A549 (cell line): ENCODE data around the gene KRT37. TPM values are rescaled to one million over a fixed set of nuclear protein-coding genes. Genes with fewer than 3 reads are reported as not detected.

Source experiments
- ATAC-seq, 2 experiments: fragments of 200-7000 bp in 1 of 2; fragments of >200 bp in 1 of 2; cut with Nextera tagmentation in 1 of 2; cut with Tn5 transposase in 1 of 2; 3 replicates each; pipeline versions ENCODE4 v1.8.0 to v1.9.1; 2018 to 2020; ENCODE audit warnings: mild to moderate bottlenecking in 1 of 2, moderate library complexity in 1 of 2
- CTCF ChIA-PET: fragments of 300-600 bp; sonication (Branson Sonifier 250); formaldehyde crosslinking; extraction: SDS; loops from one replicate; lab custom pipeline; 2021; ENCODE audit warnings: antibody characterized with exemption, inconsistent platforms; lab: Yijun Ruan, JAX
- POLR2A ChIA-PET: fragments of 350-600 bp; formaldehyde crosslinking; extraction: SDS; loops from one replicate; lab custom pipeline; 2021; ENCODE audit warnings: antibody characterized with exemption, inconsistent platforms; lab: Yijun Ruan, JAX
- DNase-seq, 2 experiments: peaks; one replicate each; pipeline versions ENCODE4 v3.0.0 to v3.0.0-alpha.2; 2011 to 2016; ENCODE audit warnings: low read depth in 1 of 2, low spot score in 1 of 2
- FAIRE-seq: peaks from 2 replicates; lab custom pipeline; 2011; peaks lifted over from hg19 to GRCh38; lab: Jason Lieb, UNC
- H3K27ac ChIP-seq, 2 experiments: fragments of >200 bp; sonication (Bioruptor Twin); formaldehyde crosslinking; 3 replicates each; pipeline ENCODE4 v1.5.1; 2016 to 2017
- H3K4me1 ChIP-seq: fragments of >200 bp; sonication (Bioruptor Twin); formaldehyde crosslinking; 3 replicates; pipeline ENCODE4 v1.6.1; 2016
- H3K4me2 ChIP-seq: fragments of >200 bp; sonication (Bioruptor Twin); formaldehyde crosslinking; 3 replicates; pipeline ENCODE4 v1.6.1; 2016
- H3K4me3 ChIP-seq: fragments of >200 bp; sonication (Bioruptor Twin); formaldehyde crosslinking; 3 replicates; pipeline ENCODE4 v1.5.1; 2016
- H3K9me3 ChIP-seq: fragments of >200 bp; sonication (Bioruptor Twin); formaldehyde crosslinking; 3 replicates; pipeline ENCODE4 v1.6.1; 2016
- CEBPB ChIP-seq, 2 experiments: fragments of >200 bp in 1 of 2; sonication (Bioruptor Twin) in 1 of 2; formaldehyde crosslinking in 1 of 2; IDR thresholded peaks; 2 replicates each; pipeline ENCODE4 v1.6.1; 2012 to 2016
- CHD2 ChIP-seq: fragments of 150-350 bp; IDR thresholded peaks from 2 replicates; pipeline ENCODE4 v1.6.1; 2014; ENCODE audit warnings: low read length; ENCODE audit not compliant: partially characterized antibody
- EP300 ChIP-seq, 2 experiments: fragments of >200 bp; sonication (Bioruptor Twin); formaldehyde crosslinking; IDR thresholded peaks; 2 replicates in 1 of 2; 3 replicates in 1 of 2; pipeline ENCODE4 v1.6.1; 2016 to 2017
- FOSB ChIP-seq: fragments of 250-450 bp; sonication (Bioruptor Pico); IDR thresholded peaks from 2 replicates; pipeline ENCODE4 v1.5.0; 2020; ENCODE audit warnings: mild to moderate bottlenecking, moderate library complexity
- HDAC2 ChIP-seq: fragments of 200-600 bp; sonication (generic); IDR thresholded peaks from 2 replicates; pipeline ENCODE4 v1.6.1; 2016
- HOXB13 ChIP-seq: fragments of 250-450 bp; sonication (Bioruptor Pico); IDR thresholded peaks from 2 replicates; pipeline ENCODE4 v1.5.0; 2020; ENCODE audit warnings: low read depth, mild to moderate bottlenecking, moderate library complexity
- HOXB5 ChIP-seq: fragments of 250-450 bp; sonication (Bioruptor Pico); IDR thresholded peaks from 2 replicates; pipeline ENCODE4 v1.5.0; 2020; ENCODE audit warnings: mild to moderate bottlenecking, moderate library complexity
- JUNB ChIP-seq: fragments of >200 bp; sonication (Bioruptor Twin); formaldehyde crosslinking; IDR thresholded peaks from 2 replicates; pipeline ENCODE4 v1.6.1; 2016
- KDM1A ChIP-seq: fragments of 200-600 bp; sonication (generic); IDR thresholded peaks from 2 replicates; pipeline ENCODE4 v1.6.1; 2016; ENCODE audit warnings: low read depth, mild to moderate bottlenecking
- KDM5A ChIP-seq: fragments of 200-600 bp; sonication (generic); IDR thresholded peaks from 2 replicates; pipeline ENCODE4 v1.6.1; 2016; ENCODE audit warnings: antibody characterized with exemption, mild to moderate bottlenecking
- MAZ ChIP-seq: fragments of 150-350 bp; IDR thresholded peaks from 2 replicates; pipeline ENCODE4 v1.6.1; 2014; ENCODE audit warnings: antibody characterized with exemption, low read depth, low read length, borderline replicate concordance
- MYC ChIP-seq: IDR thresholded peaks from 2 replicates; pipeline ENCODE4 v1.6.1; 2012; ENCODE audit warnings: mild to moderate bottlenecking, inconsistent platforms, low read length, improper control_type of control experiment, borderline replicate concordance
- NFE2L2 ChIP-seq: fragments of 150-350 bp; conservative IDR thresholded peaks from 2 replicates; pipeline ENCODE4 v1.6.1; 2014; ENCODE audit warnings: low read length
- NPAS2 ChIP-seq: fragments of 250-450 bp; sonication (Bioruptor Pico); IDR thresholded peaks from 2 replicates; pipeline ENCODE4 v1.8.0; 2022; ENCODE audit warnings: mild to moderate bottlenecking, moderate library complexity, borderline replicate concordance
- NR3C1 ChIP-seq: fragments of >200 bp; sonication (Bioruptor Twin); formaldehyde crosslinking; IDR thresholded peaks from 3 replicates; pipeline ENCODE4 v1.6.1; 2017
- POLR2A ChIP-seq: IDR thresholded peaks from 2 replicates; pipeline ENCODE4 v1.6.1; 2012; ENCODE audit warnings: mild to moderate bottlenecking, low read length
- POLR2AphosphoS2 ChIP-seq: conservative IDR thresholded peaks from 2 replicates; pipeline ENCODE4 v1.6.1; 2012; ENCODE audit warnings: low read length, improper control_type of control experiment, inconsistent platforms
- RCOR1 ChIP-seq: fragments of 150-350 bp; IDR thresholded peaks from 2 replicates; pipeline ENCODE4 v1.6.1; 2014; ENCODE audit warnings: antibody characterized with exemption, low read length, low read depth
- RFX5 ChIP-seq: fragments of 450-650 bp; IDR thresholded peaks from 2 replicates; pipeline ENCODE4 v1.7.1; 2014; ENCODE audit warnings: antibody characterized with exemption, mild to moderate bottlenecking, moderate library complexity
- RNF2 ChIP-seq: fragments of 200-600 bp; sonication (generic); IDR thresholded peaks from 2 replicates; pipeline ENCODE4 v1.6.1; 2016; ENCODE audit warnings: low read depth, mild to moderate bottlenecking, antibody characterized with exemption, moderate library complexity, borderline replicate concordance
- TFCP2L1 ChIP-seq: fragments of 250-450 bp; sonication (Bioruptor Pico); IDR thresholded peaks from 2 replicates; pipeline ENCODE4 v1.5.0; 2021; ENCODE audit warnings: mild to moderate bottlenecking
- TP53 ChIP-seq: fragments of 250-450 bp; sonication (Bioruptor Pico); IDR thresholded peaks from 2 replicates; pipeline ENCODE4 v1.5.0; 2021; ENCODE audit warnings: mild to moderate bottlenecking, moderate library complexity
- ZFP36 ChIP-seq: fragments of 450-650 bp; IDR thresholded peaks from 2 replicates; pipeline ENCODE4 v1.6.1; 2014; ENCODE audit warnings: borderline replicate concordance; ENCODE audit not compliant: partially characterized antibody
- ZNF302 ChIP-seq: fragments of 250-450 bp; sonication (Bioruptor Pico); IDR thresholded peaks from 2 replicates; pipeline ENCODE4 v1.9.0; 2021; ENCODE audit warnings: inconsistent platforms, mild to moderate bottlenecking, moderate library complexity
- WGBS: methylation state at CpG from one replicate; pipeline ENCODE4 v1.1.6; 2017; ENCODE audit errors: missing lambda C conversion rate; 5-methylcytosine and 5-hydroxymethylcytosine counted together
- polyA plus RNA-seq, 4 experiments: library from polyadenylated mRNA; depleted of rRNA in 3 of 4; stranded (reverse); fragments of >200 nt; fragmentation: RNase III in 1 of 4; extraction: RNeasy Plus Mini Kit Qiagen cat#74134 plus additional on column Dnase treatment in 1 of 4; gene quantifications; 2 replicates in 3 of 4; 3 replicates in 1 of 4; pipeline ENCODE4 v1.2.3, GENCODE V29; 2011 to 2017
- TF ChIP-seq, protein P1 (sequence below): fragments of >200 bp; sonication (Bioruptor Twin); formaldehyde crosslinking; IDR thresholded peaks from 3 replicates; pipeline ENCODE4 v1.6.1; 2016
- TF ChIP-seq, protein P2 (sequence below): fragments of 450-650 bp; IDR thresholded peaks from 2 replicates; pipeline ENCODE4 v1.6.1; 2014; ENCODE audit warnings: antibody characterized with exemption
- TF ChIP-seq, protein P3 (sequence below): fragments of 250-450 bp; sonication (Bioruptor Pico); IDR thresholded peaks from 2 replicates; pipeline ENCODE4 v1.5.0; 2020; ENCODE audit warnings: low read depth, mild to moderate bottlenecking, moderate library complexity
- TF ChIP-seq, protein P4 (sequence below): IDR thresholded peaks from 2 replicates; pipeline ENCODE4 v1.6.1; 2012; ENCODE audit warnings: low read depth, borderline replicate concordance
- TF ChIP-seq, protein P5 (sequence below): fragments of 250-450 bp; sonication (Bioruptor Pico); IDR thresholded peaks from 2 replicates; pipeline ENCODE4 v1.5.0; 2021; ENCODE audit warnings: mild to moderate bottlenecking, moderate library complexity, borderline replicate concordance
- TF ChIP-seq, protein P6 (sequence below): IDR thresholded peaks from 2 replicates; pipeline ENCODE4 v1.6.1; 2012

The KRT37 gene
- polyA plus RNA-seq, 2 of the 4 experiments (the other 2 are of a cell fraction): not detected

DNA sequence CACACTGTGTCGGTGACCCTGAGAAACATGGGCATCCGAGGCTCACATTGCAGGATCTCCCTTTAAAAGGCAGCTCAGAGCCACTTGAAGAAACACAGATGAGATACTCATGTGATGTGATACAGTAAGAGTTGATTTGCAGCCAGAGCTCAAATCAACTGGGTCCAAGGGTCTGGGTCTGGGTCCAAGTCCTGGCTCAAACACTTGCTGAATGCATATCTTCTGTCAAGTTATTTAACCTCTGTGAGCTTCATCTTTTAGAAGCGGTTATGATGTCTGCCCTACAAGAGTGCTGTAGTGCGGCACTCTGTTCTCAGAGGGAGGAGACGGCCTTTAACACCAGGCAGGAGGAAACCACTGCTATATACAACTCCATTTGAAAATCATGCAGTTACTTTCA lies 10.0 kb upstream of the KRT37 start:
- CTCF ChIA-PET: interaction anchor here (0.8 to 2.0 kb wide), 7 partner anchors 13 to 228 kb away, joined by 3 to 8 read pairs (median 4); no protein-coding TSS in a partner anchor
- 73% methylated on average over 5 of the region's 5 CpGs for WGBS
- Histone ChIP-seq H3K4me3 (no peak overlapping the region), H3K4me2 (no peak overlapping the region)
- POLR2A ChIA-PET: no interaction called here
- DNase-seq: no peak
- ATAC-seq: no peak
- TF ChIP-seq, protein P1, sequence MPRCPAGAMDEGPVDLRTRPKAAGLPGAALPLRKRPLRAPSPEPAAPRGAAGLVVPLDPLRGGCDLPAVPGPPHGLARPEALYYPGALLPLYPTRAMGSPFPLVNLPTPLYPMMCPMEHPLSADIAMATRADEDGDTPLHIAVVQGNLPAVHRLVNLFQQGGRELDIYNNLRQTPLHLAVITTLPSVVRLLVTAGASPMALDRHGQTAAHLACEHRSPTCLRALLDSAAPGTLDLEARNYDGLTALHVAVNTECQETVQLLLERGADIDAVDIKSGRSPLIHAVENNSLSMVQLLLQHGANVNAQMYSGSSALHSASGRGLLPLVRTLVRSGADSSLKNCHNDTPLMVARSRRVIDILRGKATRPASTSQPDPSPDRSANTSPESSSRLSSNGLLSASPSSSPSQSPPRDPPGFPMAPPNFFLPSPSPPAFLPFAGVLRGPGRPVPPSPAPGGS: no peak
- TF ChIP-seq ZFP36 (no peak), CEBPB (IDR thresholded peaks at IDR 0.05) (no peak), EP300 (IDR thresholded peaks at IDR 0.05) (no peak), KDM1A (no peak), ZNF302 (CRISPR knock-in tag) (no peak), NR3C1 (no peak), RNF2 (no peak), MYC (no peak), POLR2AphosphoS2 (no peak), RFX5 (no peak)
- TF ChIP-seq, protein P2, sequence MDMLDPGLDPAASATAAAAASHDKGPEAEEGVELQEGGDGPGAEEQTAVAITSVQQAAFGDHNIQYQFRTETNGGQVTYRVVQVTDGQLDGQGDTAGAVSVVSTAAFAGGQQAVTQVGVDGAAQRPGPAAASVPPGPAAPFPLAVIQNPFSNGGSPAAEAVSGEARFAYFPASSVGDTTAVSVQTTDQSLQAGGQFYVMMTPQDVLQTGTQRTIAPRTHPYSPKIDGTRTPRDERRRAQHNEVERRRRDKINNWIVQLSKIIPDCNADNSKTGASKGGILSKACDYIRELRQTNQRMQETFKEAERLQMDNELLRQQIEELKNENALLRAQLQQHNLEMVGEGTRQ: no peak
- TF ChIP-seq, protein P3, sequence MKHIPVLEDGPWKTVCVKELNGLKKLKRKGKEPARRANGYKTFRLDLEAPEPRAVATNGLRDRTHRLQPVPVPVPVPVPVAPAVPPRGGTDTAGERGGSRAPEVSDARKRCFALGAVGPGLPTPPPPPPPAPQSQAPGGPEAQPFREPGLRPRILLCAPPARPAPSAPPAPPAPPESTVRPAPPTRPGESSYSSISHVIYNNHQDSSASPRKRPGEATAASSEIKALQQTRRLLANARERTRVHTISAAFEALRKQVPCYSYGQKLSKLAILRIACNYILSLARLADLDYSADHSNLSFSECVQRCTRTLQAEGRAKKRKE: no peak
- TF ChIP-seq, protein P4, sequence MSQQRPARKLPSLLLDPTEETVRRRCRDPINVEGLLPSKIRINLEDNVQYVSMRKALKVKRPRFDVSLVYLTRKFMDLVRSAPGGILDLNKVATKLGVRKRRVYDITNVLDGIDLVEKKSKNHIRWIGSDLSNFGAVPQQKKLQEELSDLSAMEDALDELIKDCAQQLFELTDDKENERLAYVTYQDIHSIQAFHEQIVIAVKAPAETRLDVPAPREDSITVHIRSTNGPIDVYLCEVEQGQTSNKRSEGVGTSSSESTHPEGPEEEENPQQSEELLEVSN: no peak
- TF ChIP-seq, protein P5, sequence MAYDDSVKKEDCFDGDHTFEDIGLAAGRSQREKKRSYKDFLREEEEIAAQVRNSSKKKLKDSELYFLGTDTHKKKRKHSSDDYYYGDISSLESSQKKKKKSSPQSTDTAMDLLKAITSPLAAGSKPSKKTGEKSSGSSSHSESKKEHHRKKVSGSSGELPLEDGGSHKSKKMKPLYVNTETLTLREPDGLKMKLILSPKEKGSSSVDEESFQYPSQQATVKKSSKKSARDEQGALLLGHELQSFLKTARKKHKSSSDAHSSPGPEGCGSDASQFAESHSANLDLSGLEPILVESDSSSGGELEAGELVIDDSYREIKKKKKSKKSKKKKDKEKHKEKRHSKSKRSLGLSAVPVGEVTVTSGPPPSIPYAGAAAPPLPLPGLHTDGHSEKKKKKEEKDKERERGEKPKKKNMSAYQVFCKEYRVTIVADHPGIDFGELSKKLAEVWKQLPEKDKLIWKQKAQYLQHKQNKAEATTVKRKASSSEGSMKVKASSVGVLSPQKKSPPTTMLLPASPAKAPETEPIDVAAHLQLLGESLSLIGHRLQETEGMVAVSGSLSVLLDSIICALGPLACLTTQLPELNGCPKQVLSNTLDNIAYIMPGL: no peak
- TF ChIP-seq, protein P6, sequence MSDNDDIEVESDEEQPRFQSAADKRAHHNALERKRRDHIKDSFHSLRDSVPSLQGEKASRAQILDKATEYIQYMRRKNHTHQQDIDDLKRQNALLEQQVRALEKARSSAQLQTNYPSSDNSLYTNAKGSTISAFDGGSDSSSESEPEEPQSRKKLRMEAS: no peak
- TF ChIP-seq, all 56 proteins: peak for 0
- H3K27ac ChIP-seq: no peak overlapping the region
- no peaks in the 10 kb centered on the region for H3K4me1 ChIP-seq
- H3K9me3 ChIP-seq: no peaks in the 10 kb centered on the region
- no peak for FAIRE-seq

DNA sequence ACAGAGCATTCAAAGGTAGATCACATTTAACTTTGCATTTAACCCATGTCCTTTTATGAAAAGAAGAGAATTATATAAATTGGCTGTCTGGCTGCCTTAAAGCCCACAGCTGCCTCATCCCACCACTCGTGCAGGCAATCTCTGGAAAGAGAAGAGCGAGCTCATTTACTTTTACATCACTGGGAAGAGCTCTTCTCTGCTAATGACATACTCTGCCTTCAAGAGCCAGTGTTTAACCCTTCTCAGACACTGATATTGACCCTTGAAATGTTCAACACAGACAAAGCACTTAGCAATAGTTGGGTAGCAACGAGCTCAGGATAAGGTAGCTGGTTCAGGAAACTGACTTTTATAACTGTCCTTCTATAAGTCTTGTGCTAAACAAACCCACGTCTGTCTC lies 9.6 kb upstream of the KRT37 start:
- no peak for DNase-seq
- no peak for TF ChIP-seq TP53 (CRISPR knock-in tag)
- TF ChIP-seq NPAS2 (CRISPR knock-in tag): no peak
- no peak for TF ChIP-seq FOSB (CRISPR knock-in tag)
- TF ChIP-seq KDM5A: no peak
- no peak for TF ChIP-seq HOXB5
- no peak for TF ChIP-seq NFE2L2
- no peak for TF ChIP-seq NR3C1
- TF ChIP-seq MAZ: no peak
- TF ChIP-seq KDM1A: no peak
- no peak for TF ChIP-seq HDAC2
- TF ChIP-seq JUNB: no peak
- no peak for TF ChIP-seq POLR2A
- no peak for TF ChIP-seq CHD2
- no peak for TF ChIP-seq RNF2
- no peak for TF ChIP-seq MYC
- no peak for TF ChIP-seq TFCP2L1
- no peak for TF ChIP-seq RCOR1
- TF ChIP-seq HOXB13 (CRISPR knock-in tag): no peak
- Histone ChIP-seq H3K4me1 (no peaks in the 10 kb centered on the region), H3K4me3 (no peak overlapping the region), H3K27ac (no peak overlapping the region), H3K4me2 (no peak overlapping the region), H3K9me3 (no peaks in the 10 kb centered on the region)
- WGBS: 43% methylated on average over 4 of the region's 4 CpGs
- no peak for FAIRE-seq
- POLR2A ChIA-PET: no interaction called here
- ATAC-seq: no peak
- CTCF ChIA-PET: interaction anchor here (0.8 to 2.0 kb wide), 8 partner anchors 11 to 229 kb away, joined by 3 to 8 read pairs (median 4); no protein-coding TSS in a partner anchor
